ENCODE measurements around the gene PLEKHA6. TPM values are rescaled to one million over a fixed set of nuclear protein-coding genes. Genes with fewer than 3 reads are reported as not detected.

The PLEKHA6 gene
- total and polyA plus RNA-seq, 10 donors = 0.47 to 6.5 (median 2.7) TPM

GRCh38 chr1:204319462-204319861 lies 40.3 kb downstream of the PLEKHA6 start:
- DNase-seq = no peak
- Histone ChIP-seq H3K36me3 (no peaks in the 10 kb centered on the region), H3K27ac (peak overlapping the region in 1 of 8 donors; percentile 42), H3K4me1 (peaks cover 0 to 10% (median 0%) of the 10 kb centered on the region in 6 donors), H3K9me3 (no peaks in the 10 kb centered on the region), H3K4me3 (no peak overlapping the region), H3K27me3 (replicated peaks in 1 of 7) (peaks cover 0 to under 1% (median 0%) of the 10 kb centered on the region in 7 donors)
- WGBS, 5 donors = 81 to 93% (median 89%) methylated on average over 6 of the region's 6 CpGs
- intact Hi-C loops (cut with DNase I; ENCODE audit: low total_unique reads) = no loop called here
- TF ChIP-seq CTCF (IDR thresholded peaks at IDR 0.05 in 8 of 11, conservative IDR thresholded peaks at IDR 0.05 in 3 of 11) = no peak

- no peak for TF ChIP-seq POLR2A (IDR thresholded peaks at IDR 0.05)
- TF ChIP-seq CTCF (IDR thresholded peaks at IDR 0.05 in 8 of 11, conservative IDR thresholded peaks at IDR 0.05 in 3 of 11) = no peak
- no peak for TF ChIP-seq POLR2AphosphoS5 (IDR thresholded peaks at IDR 0.05)
- no peak overlapping the region for H3K4me3 ChIP-seq
- 62 to 74% (median 67%) methylated on average over 5 of the region's 5 CpGs for WGBS, 5 donors
- no peaks in the 10 kb centered on the region for H3K9me3 ChIP-seq
- intact Hi-C loops (cut with DNase I; ENCODE audit: low total_unique reads) = no loop called here
- peak overlapping the region in 1 of 8 donors; percentile 42 for H3K27ac ChIP-seq
- peaks cover 0 to 3% (median 0%) of the 10 kb centered on the region in 7 donors for H3K27me3 ChIP-seq (replicated peaks in 1 of 7)
- peaks cover 0 to 10% (median 0%) of the 10 kb centered on the region in 6 donors for H3K4me1 ChIP-seq
- DNase-seq = no peak
- H3K36me3 ChIP-seq = no peaks in the 10 kb centered on the region
Observed at GRCh38 chr1:204319027-204319426, 40.7 kb downstream of the PLEKHA6 start.

GRCh38 chr1:204318324-204318723 lies 41.4 kb downstream of the PLEKHA6 start:
- no peak for DNase-seq
- H3K27ac ChIP-seq = no peak overlapping the region
- TF ChIP-seq POLR2AphosphoS5 (IDR thresholded peaks at IDR 0.05) = no peak
- no peak for TF ChIP-seq CTCF (IDR thresholded peaks at IDR 0.05 in 8 of 11, conservative IDR thresholded peaks at IDR 0.05 in 3 of 11)
- no peak for TF ChIP-seq POLR2A (IDR thresholded peaks at IDR 0.05)
- no peaks in the 10 kb centered on the region for H3K9me3 ChIP-seq
- intact Hi-C loops (cut with DNase I; ENCODE audit: low total_unique reads) = no loop called here
- peaks cover 0 to 3% (median 0%) of the 10 kb centered on the region in 7 donors for H3K27me3 ChIP-seq (replicated peaks in 1 of 7)
- H3K36me3 ChIP-seq = no peaks in the 10 kb centered on the region
- WGBS, 5 donors = 57 to 71% (median 65%) methylated on average over 5 of the region's 5 CpGs
- peaks cover 0 to 10% (median 0%) of the 10 kb centered on the region in 6 donors for H3K4me1 ChIP-seq
- H3K4me3 ChIP-seq = no peak overlapping the region

GRCh38 chr1:204317170-204317569 lies 42.6 kb downstream of the PLEKHA6 start:
- intact Hi-C loops (cut with DNase I; ENCODE audit: low total_unique reads) = no loop called here
- H3K4me3 ChIP-seq = no peak overlapping the region
- WGBS, 5 donors = 61 to 83% (median 71%) methylated on average over 5 of the region's 5 CpGs

More at GRCh38 chr1:204317170-204317569, 42.6 kb downstream of the PLEKHA6 start:
- TF ChIP-seq CTCF (IDR thresholded peaks at IDR 0.05 in 8 of 11, conservative IDR thresholded peaks at IDR 0.05 in 3 of 11) (no peak), POLR2AphosphoS5 (IDR thresholded peaks at IDR 0.05) (no peak), POLR2A (IDR thresholded peaks at IDR 0.05) (no peak)
- Histone ChIP-seq H3K36me3 (no peaks in the 10 kb centered on the region), H3K4me1 (peaks cover 0 to 10% (median 0%) of the 10 kb centered on the region in 6 donors), H3K27me3 (replicated peaks in 1 of 7) (peaks cover 0 to 3% (median 0%) of the 10 kb centered on the region in 7 donors), H3K9me3 (no peaks in the 10 kb centered on the region), H3K27ac (no peak overlapping the region)
- DNase-seq = no peak
